Measurements from ENCODE around the gene MEF2C. TPM values are rescaled to one million over a fixed set of nuclear protein-coding genes. Genes with fewer than 3 reads are reported as not detected.

The MEF2C gene
- polyA plus RNA-seq, 3 donors: 32.0 to 89.3 (median 88.3) TPM

- peak overlapping the region; percentile 65 to 72 for H3K4me3 Mint-ChIP-seq
- peaks cover 13 to 19% of the 10 kb centered on the region in 2 donors for H3K36me3 Mint-ChIP-seq
- no peaks in the 10 kb centered on the region for H4K20me1 ChIP-seq (ENCODE audit: insufficient read depth, low read length)
- intact Hi-C loops (cut with micrococcal nuclease): loop anchor here (2.0 to 10.0 kb wide), 5 partner anchors 40 to 92 kb away; partner anchors contain the start of gene MEF2C (in 2 of the 2)
- peaks cover 57% of the 10 kb centered on the region for H3K79me2 ChIP-seq (ENCODE audit: insufficient read depth, low read length)
- H3K9ac ChIP-seq (ENCODE audit: insufficient read depth, low read length, poor library complexity, severe bottlenecking): peak overlapping the region; percentile 22
- H3K27ac Mint-ChIP-seq: peak overlapping the region; percentile 92 to 99 (median 98)
- peak; percentile 76 to 95 (median 94) for DNase-seq
- TF ChIP-seq, protein P1, sequence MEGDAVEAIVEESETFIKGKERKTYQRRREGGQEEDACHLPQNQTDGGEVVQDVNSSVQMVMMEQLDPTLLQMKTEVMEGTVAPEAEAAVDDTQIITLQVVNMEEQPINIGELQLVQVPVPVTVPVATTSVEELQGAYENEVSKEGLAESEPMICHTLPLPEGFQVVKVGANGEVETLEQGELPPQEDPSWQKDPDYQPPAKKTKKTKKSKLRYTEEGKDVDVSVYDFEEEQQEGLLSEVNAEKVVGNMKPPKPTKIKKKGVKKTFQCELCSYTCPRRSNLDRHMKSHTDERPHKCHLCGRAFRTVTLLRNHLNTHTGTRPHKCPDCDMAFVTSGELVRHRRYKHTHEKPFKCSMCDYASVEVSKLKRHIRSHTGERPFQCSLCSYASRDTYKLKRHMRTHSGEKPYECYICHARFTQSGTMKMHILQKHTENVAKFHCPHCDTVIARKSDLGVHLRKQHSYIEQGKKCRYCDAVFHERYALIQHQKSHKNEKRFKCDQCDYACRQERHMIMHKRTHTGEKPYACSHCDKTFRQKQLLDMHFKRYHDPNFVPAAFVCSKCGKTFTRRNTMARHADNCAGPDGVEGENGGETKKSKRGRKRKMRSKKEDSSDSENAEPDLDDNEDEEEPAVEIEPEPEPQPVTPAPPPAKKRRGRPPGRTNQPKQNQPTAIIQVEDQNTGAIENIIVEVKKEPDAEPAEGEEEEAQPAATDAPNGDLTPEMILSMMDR (IDR thresholded peaks at IDR 0.05): no peak
- H3K4me1 ChIP-seq (ENCODE audit: control insufficient read depth in 1 of 2, insufficient read depth in 2 of 2, low read length in 2 of 2): peaks cover 66 to 85% of the 10 kb centered on the region in 2 donors
- no peaks in the 10 kb centered on the region for H3K27me3 ChIP-seq (ENCODE audit: control insufficient read depth in 2 of 2, insufficient read depth in 2 of 2, low read length in 2 of 2)
- peak overlapping the region; percentile 71 for H3K4me2 ChIP-seq (replicated peaks; ENCODE audit: extremely low read depth, low read length, poor library complexity, severe bottlenecking)
- H2AFZ ChIP-seq (ENCODE audit: insufficient read depth, low read depth, low read length, poor library complexity, severe bottlenecking): no peak overlapping the region
- H3K4me1 Mint-ChIP-seq: peaks cover 76% of the 10 kb centered on the region
- H3K9me3 Mint-ChIP-seq: peaks cover 0 to 3% (median 0%) of the 10 kb centered on the region in 7 donors
- peaks cover 15% of the 10 kb centered on the region in 2 donors for H3K36me3 ChIP-seq (replicated peaks in 1 of 2; ENCODE audit: control insufficient read depth in 1 of 2, insufficient read depth in 2 of 2, low read length in 2 of 2)
- H3K27ac ChIP-seq (ENCODE audit: low read depth in 1 of 2, low read length in 2 of 2): peak overlapping the region; percentile 66 to 87
- no peaks in the 10 kb centered on the region for H3K9me3 ChIP-seq (replicated peaks in 1 of 2; ENCODE audit: control insufficient read depth in 1 of 2, insufficient read depth in 1 of 2, low read length in 2 of 2)
- peak overlapping the region; percentile 5 to 65 (median 34) for H3K4me3 ChIP-seq (replicated peaks in 1 of 3; ENCODE audit: low read depth in 2 of 3, low read length in 3 of 3)
- no peaks in the 10 kb centered on the region for H3K27me3 Mint-ChIP-seq (ENCODE audit: low read depth in 3 of 3)
- 0% methylated on average over 1 of the region's 8 CpGs for WGBS (ENCODE audit: insufficient coverage)
These were observed 56.1 kb downstream of the MEF2C start for GRCh38 chr5:88826646-88827585.

DNA sequence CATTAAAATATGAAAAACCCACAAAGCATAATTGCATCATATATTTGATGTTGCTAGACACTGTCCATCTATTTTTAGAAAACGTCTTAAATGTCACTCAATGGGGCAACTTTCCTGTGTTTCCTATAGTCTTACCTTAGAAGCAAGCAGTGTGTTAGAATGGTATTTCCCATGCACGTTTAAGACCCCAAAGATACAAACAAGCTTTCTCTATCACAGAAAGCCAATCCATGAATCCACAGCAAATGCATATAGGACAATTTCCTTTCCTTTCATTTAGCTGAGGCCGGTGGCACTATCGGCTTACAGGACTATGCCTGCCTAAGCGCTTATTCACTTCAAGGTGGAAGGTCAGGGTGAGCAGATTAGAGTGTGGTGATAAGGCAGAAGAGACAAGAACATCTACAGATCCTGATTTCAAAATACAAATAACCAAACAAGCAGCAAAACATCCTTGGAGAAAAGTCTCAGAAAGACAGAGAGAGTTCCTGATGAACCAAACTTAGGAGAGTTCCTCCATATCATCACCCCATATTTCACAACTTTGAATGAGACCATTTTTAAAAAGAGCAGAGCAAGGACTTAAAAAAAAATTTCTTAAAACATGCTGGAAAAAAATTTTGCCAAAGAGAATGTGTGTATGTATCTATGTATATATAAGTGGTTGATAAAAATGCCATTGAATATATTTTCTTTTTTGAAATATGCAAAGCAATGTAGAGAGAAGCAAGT lies 57.2 kb downstream of the MEF2C start:
- peak overlapping the region; percentile 13 for H2AFZ ChIP-seq (ENCODE audit: insufficient read depth, low read depth, low read length, poor library complexity, severe bottlenecking)
- H3K4me2 ChIP-seq (replicated peaks; ENCODE audit: extremely low read depth, low read length, poor library complexity, severe bottlenecking): peak overlapping the region; percentile 71
- peak in 2 of 3 donors; percentile 36 to 49 for DNase-seq
- TF ChIP-seq, protein P1 (IDR thresholded peaks at IDR 0.05): no peak
- Mint-ChIP-seq H3K9me3 (peaks cover 0 to 3% (median 0%) of the 10 kb centered on the region in 7 donors), H3K4me1 (peaks cover 71% of the 10 kb centered on the region), H3K4me3 (peak overlapping the region; percentile 67 to 72), H3K27me3 (ENCODE audit: low read depth in 3 of 3) (no peaks in the 10 kb centered on the region), H3K27ac (peak overlapping the region; percentile 92 to 99 (median 98)), H3K36me3 (peaks cover 20 to 24% of the 10 kb centered on the region in 2 donors)
- H3K9me3 ChIP-seq (replicated peaks in 1 of 2; ENCODE audit: control insufficient read depth in 1 of 2, insufficient read depth in 1 of 2, low read length in 2 of 2): no peaks in the 10 kb centered on the region
- peak overlapping the region; percentile 24 for H3K9ac ChIP-seq (ENCODE audit: insufficient read depth, low read length, poor library complexity, severe bottlenecking)
- intact Hi-C loops (cut with micrococcal nuclease): loop anchor here (2.0 to 10.0 kb wide), 5 partner anchors 38 to 91 kb away; partner anchors contain the start of gene MEF2C (in 2 of the 2)
- H3K4me3 ChIP-seq (replicated peaks in 1 of 3; ENCODE audit: low read depth in 2 of 3, low read length in 3 of 3): peak overlapping the region in 2 of 3 experiments; percentile 22 to 65
- 0% methylated on average over 1 of the region's 5 CpGs for WGBS (ENCODE audit: insufficient coverage)
- no peaks in the 10 kb centered on the region for H3K27me3 ChIP-seq (ENCODE audit: control insufficient read depth in 2 of 2, insufficient read depth in 2 of 2, low read length in 2 of 2)
- peaks cover 63 to 81% of the 10 kb centered on the region in 2 donors for H3K4me1 ChIP-seq (ENCODE audit: control insufficient read depth in 1 of 2, insufficient read depth in 2 of 2, low read length in 2 of 2)
- H3K79me2 ChIP-seq (ENCODE audit: insufficient read depth, low read length): peaks cover 60% of the 10 kb centered on the region
- H3K36me3 ChIP-seq (replicated peaks in 1 of 2; ENCODE audit: control insufficient read depth in 1 of 2, insufficient read depth in 2 of 2, low read length in 2 of 2): peaks cover 21 to 26% of the 10 kb centered on the region in 2 donors
- H3K27ac ChIP-seq (ENCODE audit: low read depth in 1 of 2, low read length in 2 of 2): peak overlapping the region; percentile 63 to 87
- no peaks in the 10 kb centered on the region for H4K20me1 ChIP-seq (ENCODE audit: insufficient read depth, low read length)

Measured in CD14-positive monocyte (primary cell).